Iris pigment epithelial cell (primary cell): ENCODE results near the gene PCCA.
A peak's percentile ranks its signal among the peaks of the same experiment; 100 is the strongest.
"Not testable (repeated sequence)": the region's sequence is repeated elsewhere in the genome, so short reads cannot be mapped to it uniquely, and the experiment has no call there.

ENCODE experiments used
- DNase-seq: peaks from one replicate; pipeline ENCODE4 v3.0.0-alpha.2; 2011; ENCODE audit warnings: low read depth

PCCA gene, protein sequence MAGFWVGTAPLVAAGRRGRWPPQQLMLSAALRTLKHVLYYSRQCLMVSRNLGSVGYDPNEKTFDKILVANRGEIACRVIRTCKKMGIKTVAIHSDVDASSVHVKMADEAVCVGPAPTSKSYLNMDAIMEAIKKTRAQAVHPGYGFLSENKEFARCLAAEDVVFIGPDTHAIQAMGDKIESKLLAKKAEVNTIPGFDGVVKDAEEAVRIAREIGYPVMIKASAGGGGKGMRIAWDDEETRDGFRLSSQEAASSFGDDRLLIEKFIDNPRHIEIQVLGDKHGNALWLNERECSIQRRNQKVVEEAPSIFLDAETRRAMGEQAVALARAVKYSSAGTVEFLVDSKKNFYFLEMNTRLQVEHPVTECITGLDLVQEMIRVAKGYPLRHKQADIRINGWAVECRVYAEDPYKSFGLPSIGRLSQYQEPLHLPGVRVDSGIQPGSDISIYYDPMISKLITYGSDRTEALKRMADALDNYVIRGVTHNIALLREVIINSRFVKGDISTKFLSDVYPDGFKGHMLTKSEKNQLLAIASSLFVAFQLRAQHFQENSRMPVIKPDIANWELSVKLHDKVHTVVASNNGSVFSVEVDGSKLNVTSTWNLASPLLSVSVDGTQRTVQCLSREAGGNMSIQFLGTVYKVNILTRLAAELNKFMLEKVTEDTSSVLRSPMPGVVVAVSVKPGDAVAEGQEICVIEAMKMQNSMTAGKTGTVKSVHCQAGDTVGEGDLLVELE

DNA sequence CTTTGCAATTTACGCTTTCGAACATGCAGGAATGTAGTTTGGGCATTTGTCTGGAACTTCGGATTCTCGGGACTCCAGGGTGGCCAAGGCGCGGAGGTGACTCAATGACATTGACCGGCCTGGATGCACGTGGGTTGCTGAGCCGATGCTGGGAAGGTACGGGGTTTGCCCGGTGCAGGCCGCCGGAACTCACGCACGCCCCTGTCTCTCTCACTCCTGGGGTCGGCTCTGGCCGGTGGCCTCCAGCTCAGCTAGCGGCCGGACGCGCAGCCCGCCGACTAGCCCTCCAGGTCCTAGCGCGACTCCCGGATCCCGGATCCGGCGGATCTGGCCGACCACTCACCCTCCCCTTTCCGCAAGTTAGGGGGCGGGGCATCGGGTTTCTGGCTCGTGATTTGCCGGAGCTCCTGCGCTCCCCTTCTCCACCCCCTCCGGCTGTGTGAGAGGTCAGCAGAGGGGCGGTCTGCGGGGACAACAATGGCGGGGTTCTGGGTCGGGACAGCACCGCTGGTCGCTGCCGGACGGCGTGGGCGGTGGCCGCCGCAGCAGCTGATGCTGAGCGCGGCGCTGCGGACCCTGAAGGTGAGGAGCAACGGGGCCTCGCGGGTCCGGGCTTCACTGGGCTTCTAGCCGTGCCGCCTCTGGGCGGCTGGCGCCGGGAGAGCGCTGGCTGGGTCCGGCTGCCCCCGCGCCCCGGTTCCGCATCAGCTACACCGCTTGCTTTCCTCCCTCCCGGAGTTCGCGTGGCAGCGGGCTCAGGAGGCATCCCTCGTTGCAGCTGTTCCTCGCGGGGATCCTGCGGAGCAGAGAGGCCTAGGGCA is at the start of gene PCCA:
Gene PCCA, plus strand, starts transcription at position 450 of the 821 bp plus-strand sequence. Its CDS starts 28 bp downstream, at position 478.
- peak; percentile 94 for DNase-seq

DNA sequence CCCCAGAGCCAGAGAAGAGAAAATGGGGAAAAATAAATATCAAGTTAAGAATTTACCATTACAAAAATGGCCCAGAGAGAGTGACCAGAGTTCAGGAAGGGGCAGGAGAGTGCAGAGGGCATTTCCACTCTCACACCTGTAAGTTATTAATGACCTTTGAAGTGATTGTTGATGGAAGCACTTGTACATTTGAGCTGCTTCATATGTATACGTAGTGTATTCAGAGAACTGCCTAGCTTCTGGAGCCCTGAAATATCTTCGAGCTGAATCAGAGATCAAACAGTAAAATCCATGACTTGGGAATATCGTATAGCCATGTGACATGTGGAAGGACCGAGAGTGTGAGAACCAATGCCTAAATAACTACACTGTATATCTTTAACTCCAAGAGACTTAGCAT is 49.2 kb upstream of the PCCA start:
- DNase-seq = peak; percentile 21

DNA sequence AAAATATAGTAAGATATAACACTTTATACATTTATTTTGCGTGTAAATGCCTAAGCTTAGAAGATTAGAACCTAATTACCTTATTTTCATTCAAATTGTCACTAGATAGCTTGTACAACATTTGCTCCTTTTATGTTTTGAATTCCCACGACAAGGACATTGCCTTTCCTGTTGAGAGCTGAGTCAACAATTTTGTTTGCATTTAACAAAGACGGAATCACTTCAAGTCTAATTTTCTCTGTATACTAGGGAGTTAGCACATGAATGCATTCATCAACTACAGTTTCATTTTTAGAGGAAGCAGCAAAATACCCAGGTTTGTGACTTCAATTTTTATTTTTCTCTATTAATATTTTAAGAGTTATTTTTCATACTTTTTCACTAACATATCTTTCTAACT is 48.7 kb upstream of the PCCA start:
- no peak for DNase-seq

DNA sequence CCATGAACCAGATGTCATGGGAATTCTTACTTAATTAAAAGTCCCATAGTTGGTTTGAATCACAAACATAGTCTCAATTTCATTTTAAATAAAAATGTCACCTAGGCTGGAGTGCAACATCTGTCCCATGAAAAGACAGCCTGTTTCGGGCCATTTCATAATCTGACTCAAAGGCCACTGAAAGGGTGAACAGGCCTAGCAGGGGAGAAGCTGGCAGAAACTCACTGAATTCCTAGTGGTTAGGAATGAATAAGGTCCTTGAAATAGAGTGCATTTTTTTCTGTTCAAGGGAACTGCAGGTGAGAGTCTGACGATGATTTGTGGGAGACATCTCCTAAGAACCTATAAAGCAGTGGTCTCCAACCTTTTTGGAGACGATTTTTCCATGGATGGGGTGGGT is 44.0 kb upstream of the PCCA start:
- DNase-seq = no peak

DNA sequence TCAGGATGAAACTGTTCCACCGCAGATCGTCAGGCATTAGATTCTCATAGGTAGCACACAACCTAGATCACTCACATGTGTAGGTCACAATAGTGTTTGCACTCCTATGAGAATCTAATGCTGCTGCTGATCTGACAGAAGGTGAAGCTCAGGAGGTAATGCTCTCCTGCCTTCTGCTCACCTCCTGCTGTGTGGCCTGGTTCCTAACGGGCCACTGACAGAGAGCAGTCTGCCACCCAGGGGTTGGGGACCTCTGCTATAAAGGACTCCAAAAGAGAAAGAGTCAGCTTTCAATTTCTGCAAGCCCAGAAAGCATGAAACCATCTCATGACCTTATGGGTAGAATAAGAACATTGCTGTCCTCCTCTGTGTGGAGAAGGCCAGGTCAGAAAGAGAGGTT is 43.5 kb upstream of the PCCA start:
- DNase-seq = no peak

DNA sequence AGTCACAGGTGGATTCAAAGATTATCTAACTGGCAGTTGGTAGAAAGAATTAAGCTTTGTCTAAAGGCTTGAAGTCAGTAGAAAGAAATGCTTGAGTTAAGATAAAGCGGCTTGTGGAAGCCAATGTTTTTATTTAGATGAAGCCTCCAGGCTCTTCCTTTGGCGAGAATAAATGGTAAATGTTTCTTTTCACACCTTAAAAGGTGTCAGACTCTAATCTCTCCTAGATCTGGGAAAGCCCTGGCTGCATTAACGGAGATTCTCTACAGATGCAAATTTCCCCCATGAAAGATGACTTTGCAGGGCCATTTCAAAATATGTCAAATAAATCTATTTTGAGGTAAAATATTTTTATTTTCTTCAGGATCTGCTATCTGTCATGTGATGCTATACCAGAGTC is 37.8 kb upstream of the PCCA start:
- DNase-seq = no peak

DNA sequence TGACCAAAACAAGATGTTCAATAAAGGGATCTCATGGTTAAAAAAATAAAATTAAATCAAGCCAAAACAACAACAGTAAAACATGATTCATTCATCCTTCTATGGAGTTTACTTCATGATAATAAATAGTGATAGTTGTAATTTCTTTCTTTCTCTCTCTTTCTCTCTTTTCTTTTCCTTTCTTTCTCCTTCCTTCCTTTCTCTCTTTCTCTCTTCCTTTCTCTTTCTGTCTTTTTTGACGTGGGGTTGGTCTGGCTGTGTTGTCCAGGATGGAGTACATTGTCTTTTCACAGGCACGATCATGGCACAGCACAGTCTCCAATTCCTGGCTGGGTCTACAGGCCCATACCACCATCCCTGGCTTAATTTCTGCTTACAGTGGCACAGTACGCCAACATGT is 29.1 kb upstream of the PCCA start:
- DNase-seq = no peak

DNA sequence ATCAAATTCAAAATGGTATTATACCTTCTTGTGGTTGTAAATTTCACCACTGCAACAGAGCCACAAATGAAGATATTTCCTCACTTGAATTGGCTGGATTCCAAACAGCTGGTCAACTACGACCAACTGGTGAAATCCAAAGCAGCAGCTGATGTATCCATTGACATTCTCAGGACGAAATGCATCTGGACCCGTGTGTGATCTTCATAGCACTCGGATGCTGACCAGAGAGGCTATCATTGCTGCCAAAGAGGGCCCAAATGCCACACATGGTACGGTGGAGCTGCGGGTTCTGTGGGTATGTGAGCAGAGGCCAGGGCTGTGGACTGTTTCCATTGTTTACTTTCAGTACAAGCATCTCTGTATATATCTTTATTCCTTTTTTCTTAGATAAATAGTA is 25.6 kb upstream of the PCCA start:
- peak; percentile 26 for DNase-seq

DNA sequence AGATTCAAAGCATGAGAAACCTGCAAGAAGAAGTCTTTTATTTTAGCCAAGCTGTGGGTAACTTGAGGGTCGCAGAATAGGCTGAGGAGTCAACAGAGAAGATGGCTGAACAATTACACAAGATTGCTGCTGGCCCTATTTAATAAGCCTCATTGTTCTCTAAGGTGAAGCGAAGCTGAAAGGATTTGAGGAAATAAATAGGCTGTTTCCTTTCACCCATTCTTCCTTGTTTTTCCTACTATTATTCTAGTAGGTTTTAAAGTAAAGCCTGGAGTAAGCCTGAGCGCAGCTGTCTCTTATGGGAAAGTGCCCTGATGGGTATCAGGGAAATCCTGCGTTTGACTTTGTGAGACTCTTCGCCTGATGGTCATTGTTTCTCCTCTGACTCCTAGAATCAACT is 25.0 kb upstream of the PCCA start:
- no peak for DNase-seq

DNA sequence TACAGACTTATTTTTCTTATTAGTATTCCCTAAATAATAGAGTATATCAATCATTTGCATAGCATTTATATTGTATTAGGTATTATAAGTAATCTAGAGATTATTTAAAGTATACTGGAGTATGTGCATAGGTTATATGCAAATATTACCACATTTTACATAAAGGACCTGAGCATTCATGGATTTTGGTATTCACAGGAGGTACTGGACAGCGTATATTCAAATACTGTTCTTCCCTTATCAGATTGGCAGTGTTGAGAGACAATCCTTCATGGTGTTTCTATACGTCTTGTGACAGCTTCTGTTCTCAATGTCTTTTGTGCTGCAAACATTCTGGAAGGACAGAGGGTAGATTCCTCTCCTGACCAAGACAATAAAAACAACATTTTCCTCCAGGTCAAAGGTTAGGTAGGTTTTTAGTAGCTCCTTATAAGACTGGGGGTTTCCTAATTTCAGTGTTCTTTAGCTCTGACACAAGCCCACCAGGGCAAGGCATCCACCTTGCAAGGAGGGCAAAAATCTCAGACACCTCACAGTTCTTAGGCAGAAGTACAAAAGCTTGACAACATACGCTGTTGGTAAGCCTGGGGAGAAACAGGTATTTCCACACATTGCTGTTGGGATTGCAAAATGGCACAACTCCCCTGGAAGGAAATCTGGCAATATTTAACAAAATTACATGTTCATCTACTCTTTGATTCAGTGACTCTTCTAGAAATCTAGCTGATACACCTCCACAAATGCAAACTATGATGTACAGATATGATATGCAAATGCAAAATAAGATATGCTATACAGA is 20.6 kb upstream of the PCCA start:
- DNase-seq = no peak

DNA sequence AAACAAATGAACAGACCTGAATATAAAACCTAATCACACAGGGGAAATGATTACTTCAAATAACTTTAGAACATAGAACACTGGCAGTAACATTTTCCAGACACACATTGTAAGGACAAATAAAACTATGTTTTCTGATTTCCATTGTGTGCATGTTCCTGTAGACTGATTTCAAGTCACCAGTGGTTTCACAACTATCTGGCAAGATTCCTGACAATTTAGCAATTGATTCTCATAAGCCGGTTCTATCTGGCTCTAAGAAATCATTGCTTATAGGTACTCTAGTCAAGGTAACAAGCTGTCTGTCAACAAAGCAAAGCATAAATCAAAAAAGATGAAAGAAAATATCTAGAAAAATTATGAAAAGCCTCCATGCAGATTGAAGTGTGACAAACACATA is 19.6 kb upstream of the PCCA start:
- peak; percentile 79 for DNase-seq

DNA sequence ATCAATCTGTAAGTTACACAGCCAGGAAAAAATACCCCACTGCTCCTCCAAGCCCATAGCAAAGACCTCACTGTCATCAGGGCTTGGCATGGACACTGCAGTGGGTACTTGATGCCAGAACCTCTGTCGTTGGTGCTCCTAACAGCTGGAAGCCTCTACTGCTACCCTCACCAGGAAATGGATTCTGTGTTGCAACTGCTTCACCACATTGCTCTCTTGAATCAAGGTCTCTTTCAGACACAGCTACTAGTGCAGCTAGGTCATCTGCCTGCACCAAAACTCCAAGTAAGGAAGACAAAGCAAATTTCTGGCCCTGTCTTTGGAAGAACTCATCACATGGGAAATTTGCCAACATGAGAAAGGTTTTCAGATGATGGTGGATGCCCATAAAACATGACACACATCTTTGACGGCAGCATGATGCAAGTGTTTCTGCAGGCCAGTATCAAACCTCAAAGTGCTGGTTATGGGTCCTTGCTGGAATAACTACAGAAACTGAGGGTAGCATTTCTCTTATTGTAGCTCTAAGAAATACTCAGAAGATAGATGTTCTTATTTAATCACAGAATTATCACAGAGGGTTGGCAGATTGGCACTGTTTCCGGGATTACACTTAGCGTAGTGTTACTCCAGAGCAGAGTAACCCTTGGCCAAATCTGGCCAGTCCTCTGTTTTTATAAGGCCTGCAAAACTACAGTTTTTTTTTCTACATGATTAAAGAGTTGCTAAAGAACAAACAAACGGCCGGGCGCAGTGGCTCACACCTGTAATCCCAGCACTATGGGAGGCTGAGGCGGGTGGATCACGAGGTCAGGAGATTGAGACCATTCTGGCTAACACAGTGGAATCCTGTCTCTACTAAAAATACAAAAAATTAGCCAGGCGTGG is 12.9 kb upstream of the PCCA start:
- DNase-seq = no peak

DNA sequence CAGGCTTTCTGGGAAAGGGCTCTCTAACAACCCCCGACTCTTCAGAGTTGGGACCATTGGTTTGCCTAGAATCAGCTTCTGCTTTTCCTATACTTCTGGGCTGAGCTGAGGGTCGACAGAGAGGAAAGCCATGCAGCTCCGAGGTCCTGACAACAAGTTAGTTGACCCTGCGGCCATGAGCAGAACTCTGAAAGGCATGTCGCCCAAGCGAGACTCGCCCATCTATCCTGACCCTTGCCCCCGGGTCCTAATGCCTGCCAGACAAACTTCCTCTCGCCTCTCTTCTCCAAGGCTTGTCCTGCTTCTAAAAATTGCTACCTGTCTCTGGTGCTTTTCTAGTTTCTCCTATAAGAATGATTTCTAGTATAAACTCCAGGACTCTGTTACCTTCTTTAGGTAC is 9.9 kb upstream of the PCCA start:
- DNase-seq = not testable (repeated sequence)

DNA sequence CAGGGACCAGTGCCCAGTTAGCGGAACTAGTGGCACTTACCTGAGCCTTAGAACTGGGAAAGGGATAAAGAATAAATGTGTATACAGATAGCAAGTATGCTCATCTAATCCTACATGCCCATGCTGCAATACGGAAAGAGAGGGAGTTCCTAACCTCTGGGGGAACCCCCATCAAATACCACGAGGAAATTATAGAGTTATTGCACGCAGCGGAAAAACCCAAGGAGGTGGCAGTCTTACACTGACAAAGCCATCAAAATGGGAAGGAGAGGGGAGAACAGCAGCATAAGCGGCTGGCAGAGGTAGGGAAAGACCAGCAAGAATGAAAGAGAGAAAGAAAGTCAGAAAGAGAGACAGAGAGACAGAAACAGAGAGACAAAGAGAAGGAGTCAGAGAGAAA is 5.5 kb upstream of the PCCA start:
- not testable (repeated sequence) for DNase-seq

DNA sequence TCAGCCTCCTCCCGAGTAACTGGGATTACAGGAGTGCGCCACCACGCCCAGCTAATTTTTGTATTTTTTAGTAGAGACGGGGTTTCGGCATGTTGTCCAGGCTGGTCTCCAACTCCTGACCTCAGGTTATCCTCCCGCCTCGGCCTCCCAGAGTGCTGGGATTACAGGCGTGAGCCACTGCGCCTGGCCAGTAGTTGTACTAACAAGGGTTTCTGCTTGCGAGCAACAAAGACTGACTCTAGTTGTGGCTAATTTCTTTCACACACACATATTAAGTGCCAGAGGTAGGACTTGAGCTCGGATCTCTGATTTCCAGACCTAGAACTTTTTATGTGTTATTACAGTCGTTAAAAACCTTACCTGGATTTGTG is 635 bp upstream of the PCCA start:
- DNase-seq = peak; percentile 48

DNA sequence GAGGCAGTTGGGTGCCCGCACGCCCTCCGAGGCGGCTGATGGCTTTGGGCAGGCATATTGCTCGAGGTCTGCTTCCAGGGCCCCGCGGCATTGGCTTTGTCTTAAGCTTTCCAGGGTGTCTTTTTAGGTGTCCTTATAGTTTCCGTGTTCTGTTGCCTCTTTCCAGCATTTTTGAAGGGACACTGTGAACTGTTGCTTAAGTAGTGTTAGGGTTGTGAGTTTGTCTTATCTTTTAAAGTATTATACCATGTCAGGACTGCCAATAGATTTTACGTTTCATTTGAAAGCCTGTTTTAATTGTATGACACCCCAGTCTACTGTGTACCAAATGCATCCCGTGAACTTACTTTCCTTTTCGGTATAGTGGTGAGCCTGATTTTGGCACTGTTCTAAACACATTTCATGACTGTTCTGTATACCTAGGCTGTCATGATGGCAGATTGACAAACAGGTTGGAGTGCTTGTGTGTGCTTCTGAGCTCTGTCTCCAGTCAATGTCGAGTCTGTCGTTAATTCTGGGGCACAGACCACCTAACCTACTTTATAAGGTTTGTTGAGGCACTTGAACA is 656 bp downstream of the PCCA start:
- DNase-seq = peak; percentile 43

DNA sequence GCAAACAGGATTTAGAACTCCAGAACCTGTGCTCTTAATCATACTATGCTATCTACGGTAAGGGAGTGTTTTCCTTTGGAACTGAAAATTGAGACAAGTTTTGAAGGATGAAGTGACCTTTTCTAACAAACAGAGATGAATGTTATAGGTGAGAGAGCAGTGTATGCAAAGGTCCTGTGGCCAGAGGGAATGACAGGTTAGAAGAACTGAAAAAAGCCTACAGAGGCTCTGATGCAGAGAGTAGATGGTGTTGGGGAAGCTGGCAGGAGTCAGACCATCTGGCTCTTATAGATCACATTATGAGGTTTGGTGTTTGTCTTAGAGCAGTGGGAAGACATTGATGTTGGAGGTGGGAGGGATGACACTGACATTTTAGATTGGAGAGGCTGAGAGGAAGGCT is 2.0 kb downstream of the PCCA start:
- no peak for DNase-seq

DNA sequence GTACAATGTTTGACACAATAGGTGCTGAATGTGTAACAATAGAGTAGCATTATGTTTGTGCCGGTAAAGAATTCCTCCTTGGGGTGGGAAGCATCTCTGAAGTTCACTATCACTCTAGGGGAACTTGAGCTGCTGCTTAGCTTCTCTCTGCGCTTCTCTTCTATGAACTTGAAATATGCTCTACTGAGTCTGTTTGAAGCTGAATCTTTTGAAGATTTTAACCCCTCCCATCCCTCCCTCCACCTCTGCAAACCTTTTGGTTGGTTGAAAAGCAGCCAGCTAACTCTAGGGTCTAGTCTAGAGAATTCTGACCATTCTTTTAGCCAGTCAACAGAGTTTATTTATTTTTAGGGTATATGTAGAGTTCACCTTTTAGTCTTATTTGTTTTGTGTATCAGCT is 2.5 kb downstream of the PCCA start:
- no peak for DNase-seq

DNA sequence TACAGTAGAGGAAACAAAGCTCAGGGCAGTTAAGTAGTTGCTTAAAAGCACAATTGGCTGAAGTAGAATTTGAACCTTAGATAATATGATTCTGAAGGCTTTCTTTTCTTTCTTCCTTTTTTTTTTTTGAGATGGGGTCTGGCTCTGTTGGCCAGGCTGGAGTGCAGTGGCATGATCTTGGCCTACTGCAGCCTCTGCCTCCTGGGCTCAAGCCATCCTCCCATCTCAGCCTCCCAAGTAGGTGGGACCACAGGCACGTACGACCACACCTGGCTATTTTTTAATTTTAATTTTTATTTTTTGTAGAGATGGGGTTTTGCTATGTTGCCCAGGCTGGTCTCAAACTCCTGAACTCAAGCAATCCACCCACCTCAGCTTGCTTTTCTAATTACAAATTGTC is 3.4 kb downstream of the PCCA start:
- DNase-seq = not testable (repeated sequence)

DNA sequence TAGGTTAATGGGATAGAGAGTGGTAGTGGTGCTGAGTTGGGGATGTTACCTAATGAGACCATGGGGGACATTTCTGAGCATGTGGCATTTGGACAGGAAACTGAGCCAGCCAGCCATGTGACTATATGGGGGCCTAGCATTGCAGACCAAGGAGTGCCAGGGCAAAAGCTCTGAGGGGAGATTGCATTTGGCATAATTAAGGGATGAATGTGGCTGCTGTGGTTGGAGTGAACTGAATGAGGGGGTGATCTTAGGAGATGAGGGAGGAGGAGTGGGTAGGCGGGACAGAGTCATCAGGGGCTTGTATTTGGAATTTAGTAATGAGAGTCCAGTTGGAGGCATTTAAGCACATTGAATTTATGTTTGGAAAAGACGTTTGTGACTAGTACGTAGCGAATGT is 6.6 kb downstream of the PCCA start:
- DNase-seq = no peak

DNA sequence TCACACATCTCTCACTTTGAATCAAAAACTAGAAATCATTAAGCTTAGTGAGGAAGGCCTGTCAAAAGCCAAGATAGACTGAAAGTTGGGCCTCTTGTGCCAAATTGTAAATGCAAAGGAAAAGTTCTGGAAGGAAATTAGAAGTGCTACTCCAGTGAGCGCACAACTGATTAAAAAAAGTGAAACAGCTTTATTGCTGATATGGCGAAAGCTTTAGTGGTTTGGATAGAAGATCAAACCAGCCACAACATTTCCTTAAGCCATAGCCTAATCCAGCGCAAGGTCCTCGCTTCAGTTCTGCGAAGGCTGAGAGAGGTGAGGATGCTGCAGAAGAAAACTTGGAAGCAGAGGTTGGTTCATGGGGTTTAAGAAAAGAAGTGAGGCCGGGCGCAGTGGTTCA is 7.6 kb downstream of the PCCA start:
- DNase-seq = no peak
